ENCODE results near the gene CMTM6.
A peak's percentile ranks its signal among the peaks of the same experiment; 100 is the strongest.

Gene CMTM6

GRCh38 chr3:32511005-32511404 lies 8.4 kb upstream of the CMTM6 start:
- DNase-seq (ENCODE audit: low read depth) = no peak
- no peak for TF ChIP-seq CTCF (conservative IDR thresholded peaks at IDR 0.05; ENCODE audit: control insufficient read depth, insufficient read depth, low read depth, low read length)
- H3K4me3 ChIP-seq (ENCODE audit: control insufficient read depth, low read depth, low read length) = no peak overlapping the region

GRCh38 chr3:32510075-32510724 lies 7.5 kb upstream of the CMTM6 start:
- no peak overlapping the region for H3K4me3 ChIP-seq (ENCODE audit: control insufficient read depth, low read depth, low read length)
- TF ChIP-seq CTCF (conservative IDR thresholded peaks at IDR 0.05; ENCODE audit: control insufficient read depth, insufficient read depth, low read depth, low read length) = peak; percentile 79
- DNase-seq (ENCODE audit: low read depth) = peak; percentile 73

GRCh38 chr3:32508711-32509110 lies 6.1 kb upstream of the CMTM6 start:
- peak; percentile 68 for DNase-seq (ENCODE audit: low read depth)

GRCh38 chr3:32506466-32506865 lies 3.8 kb upstream of the CMTM6 start:
- no peak for TF ChIP-seq CTCF (conservative IDR thresholded peaks at IDR 0.05; ENCODE audit: control insufficient read depth, insufficient read depth, low read depth, low read length)

More at GRCh38 chr3:32508711-32509110, 6.1 kb upstream of the CMTM6 start:
- H3K4me3 ChIP-seq (ENCODE audit: control insufficient read depth, low read depth, low read length) = no peak overlapping the region
- no peak for TF ChIP-seq CTCF (conservative IDR thresholded peaks at IDR 0.05; ENCODE audit: control insufficient read depth, insufficient read depth, low read depth, low read length)

GRCh38 chr3:32502946-32503286 lies 264 bp upstream of the CMTM6 start:
- H3K4me3 ChIP-seq (ENCODE audit: control insufficient read depth, low read depth, low read length) = peak overlapping the region; percentile 83
- TF ChIP-seq CTCF (conservative IDR thresholded peaks at IDR 0.05; ENCODE audit: control insufficient read depth, insufficient read depth, low read depth, low read length) = no peak
- DNase-seq (ENCODE audit: low read depth) = no peak

More at GRCh38 chr3:32506466-32506865, 3.8 kb upstream of the CMTM6 start:
- no peak overlapping the region for H3K4me3 ChIP-seq (ENCODE audit: control insufficient read depth, low read depth, low read length)
- DNase-seq (ENCODE audit: low read depth) = no peak

GRCh38 chr3:32501783-32502117 lies 902 bp downstream of the CMTM6 start:
- peak overlapping the region; percentile 83 for H3K4me3 ChIP-seq (ENCODE audit: control insufficient read depth, low read depth, low read length)
- TF ChIP-seq CTCF (conservative IDR thresholded peaks at IDR 0.05; ENCODE audit: control insufficient read depth, insufficient read depth, low read depth, low read length) = no peak
- no peak for DNase-seq (ENCODE audit: low read depth)
